ENCODE results near the gene PI16. TPM values are rescaled to one million over a fixed set of nuclear protein-coding genes. Genes with fewer than 3 reads are reported as not detected.

PI16 gene
- total RNA-seq, 1 experiment from 2014 or later, result 0.83 TPM

DNA sequence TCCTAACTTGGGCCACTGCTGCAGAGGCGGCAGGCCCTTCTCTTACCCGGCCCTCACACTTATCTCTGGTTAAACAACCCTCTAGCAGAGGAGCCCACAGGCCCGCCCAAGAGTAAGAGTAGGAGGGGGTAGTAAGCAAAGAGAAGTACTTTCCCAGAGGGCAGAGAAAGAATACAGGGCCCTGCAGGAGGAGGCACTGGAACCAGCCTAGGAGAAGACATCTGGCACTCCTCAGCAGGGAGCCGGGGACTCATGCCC lies 21.4 kb downstream of the PI16 start:
- CTCF ChIA-PET, result no interaction called here
- Histone ChIP-seq H2AFZ (no peak overlapping the region), H3K27ac (no peak overlapping the region), H4K20me1 (ENCODE audit: insufficient read depth) (peaks cover 31% of the 10 kb centered on the region), H3K79me2 (ENCODE audit: low read depth) (peaks cover 27% of the 10 kb centered on the region), H3F3A (ENCODE audit: insufficient read depth, low read depth) (0 out of 2 replicates have a peak, but pooled peaks cover 5% of the 10 kb centered on the region), H3K36me3 (ENCODE audit: low read depth) (peaks cover 51% of the 10 kb centered on the region), H3K4me1 (replicated peaks; ENCODE audit: insufficient read depth) (0 out of 2 replicates have a peak, but pooled peaks cover 4% of the 10 kb centered on the region), H3K27me3 (ENCODE audit: insufficient read depth, low read depth) (no peaks in the 10 kb centered on the region), H3K4me3 (no peak overlapping the region), H3K9me2 (ENCODE audit: insufficient read depth) (no peaks in the 10 kb centered on the region), H3K9me3 (ENCODE audit: insufficient read depth, low read depth) (no peaks in the 10 kb centered on the region), H3K4me2 (no peak overlapping the region)
- TF ChIP-seq, protein P1, sequence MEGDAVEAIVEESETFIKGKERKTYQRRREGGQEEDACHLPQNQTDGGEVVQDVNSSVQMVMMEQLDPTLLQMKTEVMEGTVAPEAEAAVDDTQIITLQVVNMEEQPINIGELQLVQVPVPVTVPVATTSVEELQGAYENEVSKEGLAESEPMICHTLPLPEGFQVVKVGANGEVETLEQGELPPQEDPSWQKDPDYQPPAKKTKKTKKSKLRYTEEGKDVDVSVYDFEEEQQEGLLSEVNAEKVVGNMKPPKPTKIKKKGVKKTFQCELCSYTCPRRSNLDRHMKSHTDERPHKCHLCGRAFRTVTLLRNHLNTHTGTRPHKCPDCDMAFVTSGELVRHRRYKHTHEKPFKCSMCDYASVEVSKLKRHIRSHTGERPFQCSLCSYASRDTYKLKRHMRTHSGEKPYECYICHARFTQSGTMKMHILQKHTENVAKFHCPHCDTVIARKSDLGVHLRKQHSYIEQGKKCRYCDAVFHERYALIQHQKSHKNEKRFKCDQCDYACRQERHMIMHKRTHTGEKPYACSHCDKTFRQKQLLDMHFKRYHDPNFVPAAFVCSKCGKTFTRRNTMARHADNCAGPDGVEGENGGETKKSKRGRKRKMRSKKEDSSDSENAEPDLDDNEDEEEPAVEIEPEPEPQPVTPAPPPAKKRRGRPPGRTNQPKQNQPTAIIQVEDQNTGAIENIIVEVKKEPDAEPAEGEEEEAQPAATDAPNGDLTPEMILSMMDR (conservative IDR thresholded peaks at IDR 0.05), result no peak
- POLR2A ChIA-PET (ENCODE audit: unreplicated experiment), result interaction anchor here (0.6 kb wide), 1 partner anchor 8 kb away, joined by 3 read pairs; no protein-coding TSS in a partner anchor
- no TSS peak for BruUV-seq (replicated peaks)
- no peak for DNase-seq
- intact Hi-C loops (cut with micrococcal nuclease; ENCODE audit: unreplicated experiment), result no loop called here

- POLR2A ChIA-PET (ENCODE audit: unreplicated experiment), result interaction anchor here (0.6 kb wide), 1 partner anchor 8 kb away, joined by 3 read pairs; no protein-coding TSS in a partner anchor
Observed at GRCh38 chr6:36976509-36976908, 22.0 kb downstream of the PI16 start.

GRCh38 chr6:36976931-36977330 lies 22.4 kb downstream of the PI16 start:
- 0 out of 2 replicates have a peak, but pooled peaks cover 5% of the 10 kb centered on the region for H3F3A ChIP-seq (ENCODE audit: insufficient read depth, low read depth)
- intact Hi-C loops (cut with micrococcal nuclease; ENCODE audit: unreplicated experiment), result no loop called here
- H4K20me1 ChIP-seq (ENCODE audit: insufficient read depth), result peaks cover 41% of the 10 kb centered on the region
- no peak overlapping the region for H3K4me2 ChIP-seq
- DNase-seq, result no peak
- H3K27me3 ChIP-seq (ENCODE audit: insufficient read depth, low read depth), result no peaks in the 10 kb centered on the region
- BruUV-seq (replicated peaks), result no TSS peak
- H3K4me1 ChIP-seq (replicated peaks; ENCODE audit: insufficient read depth), result 0 out of 2 replicates have a peak, but pooled peaks cover 4% of the 10 kb centered on the region
- no peak overlapping the region for H3K27ac ChIP-seq
- H3K9me3 ChIP-seq (ENCODE audit: insufficient read depth, low read depth), result no peaks in the 10 kb centered on the region
- H3K79me2 ChIP-seq (ENCODE audit: low read depth), result peaks cover 37% of the 10 kb centered on the region
- no peak overlapping the region for H3K4me3 ChIP-seq
- ChIA-PET POLR2A (ENCODE audit: unreplicated experiment) (no interaction called here), CTCF (interaction anchor here (0.6 kb wide), 1 partner anchor 102 kb away, joined by 3 read pairs; the partner anchor contains the start of gene PPIL1)
- no peaks in the 10 kb centered on the region for H3K9me2 ChIP-seq (ENCODE audit: insufficient read depth)
- TF ChIP-seq, protein P1 (conservative IDR thresholded peaks at IDR 0.05), result no peak
- no peak for TF ChIP-seq EZH2 (IDR thresholded peaks at IDR 0.05; ENCODE audit: low read depth)
- no peak overlapping the region for H2AFZ ChIP-seq
- H3K36me3 ChIP-seq (ENCODE audit: low read depth), result peaks cover 50% of the 10 kb centered on the region

More at GRCh38 chr6:36976509-36976908, 22.0 kb downstream of the PI16 start:
- TF ChIP-seq, protein P1 (conservative IDR thresholded peaks at IDR 0.05), result no peak
- TF ChIP-seq EZH2 (IDR thresholded peaks at IDR 0.05; ENCODE audit: low read depth), result no peak
- Histone ChIP-seq H4K20me1 (ENCODE audit: insufficient read depth) (peaks cover 36% of the 10 kb centered on the region), H3K4me1 (replicated peaks; ENCODE audit: insufficient read depth) (0 out of 2 replicates have a peak, but pooled peaks cover 4% of the 10 kb centered on the region), H3K27ac (no peak overlapping the region), H3F3A (ENCODE audit: insufficient read depth, low read depth) (0 out of 2 replicates have a peak, but pooled peaks cover 5% of the 10 kb centered on the region), H3K79me2 (ENCODE audit: low read depth) (peaks cover 33% of the 10 kb centered on the region), H3K4me3 (no peak overlapping the region), H3K36me3 (ENCODE audit: low read depth) (peaks cover 51% of the 10 kb centered on the region), H3K9me2 (ENCODE audit: insufficient read depth) (no peaks in the 10 kb centered on the region), H2AFZ (no peak overlapping the region), H3K9me3 (ENCODE audit: insufficient read depth, low read depth) (no peaks in the 10 kb centered on the region), H3K27me3 (ENCODE audit: insufficient read depth, low read depth) (no peaks in the 10 kb centered on the region), H3K4me2 (no peak overlapping the region)
- CTCF ChIA-PET, result no interaction called here
- intact Hi-C loops (cut with micrococcal nuclease; ENCODE audit: unreplicated experiment), result no loop called here
- BruUV-seq (replicated peaks), result no TSS peak
- no peak for DNase-seq
